Thymus (tissue), 11 donors: ENCODE results near the gene CNBD2. TPM values are rescaled to one million over a fixed set of nuclear protein-coding genes. Genes with fewer than 3 reads are reported as not detected.
"Not testable (repeated sequence)": the region's sequence is repeated elsewhere in the genome, so short reads cannot be mapped to it uniquely, and the experiment has no call there.

ENCODE experiments used
- DNase-seq, 9 donors: peaks; one replicate each; pipeline ENCODE4 v3.0.0-alpha.2; 2013; ENCODE audit warnings: low spot score in 9 of 9, low read depth in 6 of 9, missing footprints in 1 of 9
- H3K27ac ChIP-seq, 2 donors: one replicate each; pipeline ENCODE4 v1.5.1; 2013; ENCODE audit warnings: control low read depth in 1 of 2, low read depth in 1 of 2, low read length in 1 of 2, mild to moderate bottlenecking in 1 of 2, moderate library complexity in 1 of 2
- H3K27me3 ChIP-seq, 2 donors: one replicate each; pipeline ENCODE4 v1.5.1; 2013; ENCODE audit warnings: low read length in 1 of 2; ENCODE audit not compliant: control insufficient read depth in 2 of 2, insufficient read depth in 1 of 2
- H3K36me3 ChIP-seq, 2 donors: one replicate each; pipeline ENCODE4 v1.5.1; 2013; ENCODE audit warnings: low read length in 1 of 2, mild to moderate bottlenecking in 1 of 2, moderate library complexity in 1 of 2; ENCODE audit not compliant: control insufficient read depth in 2 of 2, insufficient read depth in 2 of 2
- H3K4me1 ChIP-seq, 2 donors: one replicate each; pipeline ENCODE4 v1.5.1; 2013; ENCODE audit warnings: low read length in 2 of 2; ENCODE audit not compliant: control insufficient read depth in 2 of 2, insufficient read depth in 2 of 2
- H3K4me3 ChIP-seq, 2 donors: one replicate each; pipeline ENCODE4 v1.5.1; 2013; ENCODE audit warnings: low read length in 2 of 2, control low read depth in 1 of 2, mild to moderate bottlenecking in 1 of 2
- H3K9me3 ChIP-seq, 2 donors: one replicate each; pipeline ENCODE4 v1.5.1; 2013; ENCODE audit warnings: low read length in 1 of 2, mild to moderate bottlenecking in 1 of 2; ENCODE audit not compliant: control insufficient read depth in 2 of 2, insufficient read depth in 1 of 2
- WGBS: extraction: QIAGEN DNeasy Blood & Tissue Kit; methylation state at CpG from one replicate; pipeline ENCODE4 v1.1.7; 2013; 5-methylcytosine and 5-hydroxymethylcytosine counted together
- polyA plus RNA-seq: library from polyadenylated mRNA; stranded (reverse); fragments of 200-250 nt; gene quantifications from one replicate; pipeline ENCODE4 v1.2.3, GENCODE V29; 2013
- total RNA-seq: library from RNA; stranded (reverse); fragments of 120-200 nt; gene quantifications from one replicate; pipeline ENCODE4 v1.2.4, GENCODE V29; 2013
- donor health status: healthy.

CNBD2 gene
- total and polyA plus RNA-seq, 2 donors, result 8.3 to 28.6 TPM

- WGBS, result 77% methylated on average over 3 of the region's 3 CpGs
- H3K36me3 ChIP-seq, result no peaks in the 10 kb centered on the region
- H3K27ac ChIP-seq, result no peak overlapping the region
- H3K4me1 ChIP-seq, result no peaks in the 10 kb centered on the region
- no peaks in the 10 kb centered on the region for H3K9me3 ChIP-seq
- H3K27me3 ChIP-seq, result peaks cover 0 to 3% of the 10 kb centered on the region in 2 donors
- H3K4me3 ChIP-seq, result no peak overlapping the region
- no peak for DNase-seq
These were observed 13.6 kb downstream of the CNBD2 start for GRCh38 chr20:35981969-35982368.

- Histone ChIP-seq H3K27ac (no peak overlapping the region), H3K4me1 (no peaks in the 10 kb centered on the region), H3K36me3 (no peaks in the 10 kb centered on the region), H3K9me3 (no peaks in the 10 kb centered on the region), H3K4me3 (no peak overlapping the region), H3K27me3 (peaks cover 0 to 3% of the 10 kb centered on the region in 2 donors)
- no peak for DNase-seq
- WGBS, result 94% methylated on average over 6 of the region's 6 CpGs
These were observed 16.0 kb downstream of the CNBD2 start for GRCh38 chr20:35984382-35984781.

- 96% methylated on average over 2 of the region's 2 CpGs for WGBS
- H3K27me3 ChIP-seq, result no peaks in the 10 kb centered on the region
- no peak for DNase-seq
- no peaks in the 10 kb centered on the region for H3K36me3 ChIP-seq
- no peaks in the 10 kb centered on the region for H3K9me3 ChIP-seq
- no peak overlapping the region for H3K27ac ChIP-seq
- no peaks in the 10 kb centered on the region for H3K4me1 ChIP-seq
- H3K4me3 ChIP-seq, result no peak overlapping the region
These were observed 17.4 kb downstream of the CNBD2 start for GRCh38 chr20:35985806-35986205.

GRCh38 chr20:35988910-35989463, 20.6 kb downstream of the CNBD2 start:
- 96% methylated on average over 2 of the region's 2 CpGs for WGBS
- H3K4me1 ChIP-seq, result no peaks in the 10 kb centered on the region
- H3K36me3 ChIP-seq, result no peaks in the 10 kb centered on the region
- no peak overlapping the region for H3K4me3 ChIP-seq
- no peak overlapping the region for H3K27ac ChIP-seq
- DNase-seq, result no peak
- no peaks in the 10 kb centered on the region for H3K27me3 ChIP-seq
- H3K9me3 ChIP-seq, result no peaks in the 10 kb centered on the region

- Histone ChIP-seq H3K27ac (no peak overlapping the region), H3K27me3 (no peaks in the 10 kb centered on the region), H3K4me1 (no peaks in the 10 kb centered on the region), H3K36me3 (no peaks in the 10 kb centered on the region), H3K4me3 (no peak overlapping the region), H3K9me3 (no peaks in the 10 kb centered on the region)
- DNase-seq, result peak in 2 of 9 donors; percentile 24 to 34
- WGBS, result 44% methylated on average over 3 of the region's 3 CpGs
These were observed 22.9 kb downstream of the CNBD2 start for GRCh38 chr20:35991142-35991771.

- WGBS, result under 1% methylated on average over 6 of the region's 6 CpGs
- Histone ChIP-seq H3K27me3 (no peaks in the 10 kb centered on the region), H3K9me3 (no peaks in the 10 kb centered on the region), H3K27ac (no peak overlapping the region), H3K36me3 (no peaks in the 10 kb centered on the region), H3K4me1 (no peaks in the 10 kb centered on the region), H3K4me3 (no peak overlapping the region)
- peak; percentile 34 to 77 (median 44) for DNase-seq
These were observed 24.4 kb downstream of the CNBD2 start for GRCh38 chr20:35992713-35993335.

- WGBS, result 10% methylated on average over 6 of the region's 6 CpGs
- Histone ChIP-seq H3K4me3 (no peak overlapping the region), H3K4me1 (no peaks in the 10 kb centered on the region), H3K27ac (no peak overlapping the region), H3K9me3 (no peaks in the 10 kb centered on the region), H3K36me3 (no peaks in the 10 kb centered on the region), H3K27me3 (no peaks in the 10 kb centered on the region)
- peak; percentile 40 to 87 (median 73) for DNase-seq
These were observed 26.6 kb downstream of the CNBD2 start for GRCh38 chr20:35994994-35995453.

GRCh38 chr20:35996492-35996891, 28.1 kb downstream of the CNBD2 start:
- not testable (repeated sequence) for H3K27ac ChIP-seq, H3K4me3 ChIP-seq, DNase-seq, H3K9me3 ChIP-seq, H3K36me3 ChIP-seq, H3K4me1 ChIP-seq, H3K27me3 ChIP-seq
- WGBS, result 97% methylated on average over 8 of the region's 8 CpGs

- not testable (repeated sequence) for H3K36me3 ChIP-seq, H3K27me3 ChIP-seq, DNase-seq, H3K4me1 ChIP-seq, H3K9me3 ChIP-seq, H3K4me3 ChIP-seq, H3K27ac ChIP-seq
- WGBS, result 98% methylated on average over 17 of the region's 34 CpGs
These were observed 32.9 kb downstream of the CNBD2 start for GRCh38 chr20:36001331-36001730.
